ENCODE measurements around the gene FOXN3.

DNA sequence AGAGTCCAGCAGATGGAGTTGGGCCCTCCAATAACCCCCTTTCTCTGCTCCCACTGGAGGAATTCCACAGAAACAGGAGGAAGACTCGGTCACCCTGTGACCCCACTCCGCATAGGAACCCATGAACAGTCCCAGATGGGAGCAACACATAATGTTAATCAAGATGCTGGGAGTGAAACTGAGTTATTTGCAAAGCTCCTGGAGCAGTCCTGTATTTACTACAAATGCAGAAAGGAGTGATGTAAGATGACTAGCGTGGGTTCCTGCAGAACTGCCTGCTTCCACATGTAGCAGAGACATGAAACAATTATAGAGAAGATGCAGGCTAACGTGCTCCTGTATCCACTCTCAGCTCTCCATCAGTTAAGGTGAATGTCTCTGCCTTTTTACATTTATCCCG, 274.7 kb downstream of the FOXN3 start:
- TF ChIP-seq CTCF (IDR thresholded peaks at IDR 0.05), result no peak
- no peak for TF ChIP-seq POLR2A (IDR thresholded peaks at IDR 0.05)

All from lower leg skin (tissue), 3 donors.